ENCODE measurements around the gene PODN.

The PODN gene

GRCh38 chr1:53094533-53094919 is 32.5 kb downstream of the PODN start:
- Histone ChIP-seq H3K79me2 (no peaks in the 10 kb centered on the region), H3K36me3 (ENCODE audit: control insufficient read depth, insufficient read depth, low read length) (no peaks in the 10 kb centered on the region), H2AFZ (no peak overlapping the region), H3K27ac (no peak overlapping the region), H3K4me2 (ENCODE audit: low read length) (no peak overlapping the region), H3K9me3 (ENCODE audit: control insufficient read depth, low read length) (no peaks in the 10 kb centered on the region), H3K4me1 (no peaks in the 10 kb centered on the region), H3K4me3 (ENCODE audit: low read depth, low read length) (no peak overlapping the region), H3K9ac (no peak overlapping the region), H3K27me3 (ENCODE audit: control insufficient read depth, insufficient read depth, low read length) (no peaks in the 10 kb centered on the region)
- TF ChIP-seq CTCF (IDR thresholded peaks at IDR 0.05) = no peak

- Histone ChIP-seq H3K9me3 (ENCODE audit: control insufficient read depth, low read length) (no peaks in the 10 kb centered on the region), H3K9ac (no peak overlapping the region)
- no peak for TF ChIP-seq CTCF (IDR thresholded peaks at IDR 0.05)
These were observed 42.4 kb downstream of the PODN start for GRCh38 chr1:53104289-53104913.

GRCh38 chr1:53107090-53107489 is 45.1 kb downstream of the PODN start:
- H3K27me3 ChIP-seq (ENCODE audit: control insufficient read depth, insufficient read depth, low read length) = no peaks in the 10 kb centered on the region
- no peak for TF ChIP-seq CTCF (IDR thresholded peaks at IDR 0.05)
- no peaks in the 10 kb centered on the region for H3K9me3 ChIP-seq (ENCODE audit: control insufficient read depth, low read length)
- no peaks in the 10 kb centered on the region for H3K36me3 ChIP-seq (ENCODE audit: control insufficient read depth, insufficient read depth, low read length)
- no peaks in the 10 kb centered on the region for H3K4me1 ChIP-seq
- H2AFZ ChIP-seq = no peak overlapping the region
- no peak overlapping the region for H3K4me2 ChIP-seq (ENCODE audit: low read length)
- H3K79me2 ChIP-seq = no peaks in the 10 kb centered on the region
- H3K27ac ChIP-seq = no peak overlapping the region
- H3K9ac ChIP-seq = no peak overlapping the region
- no peak overlapping the region for H3K4me3 ChIP-seq (ENCODE audit: low read depth, low read length)

More at GRCh38 chr1:53104289-53104913, 42.4 kb downstream of the PODN start:
- Histone ChIP-seq H3K79me2 (no peaks in the 10 kb centered on the region), H3K27ac (no peak overlapping the region), H3K36me3 (ENCODE audit: control insufficient read depth, insufficient read depth, low read length) (no peaks in the 10 kb centered on the region), H3K4me2 (ENCODE audit: low read length) (no peak overlapping the region), H3K27me3 (ENCODE audit: control insufficient read depth, insufficient read depth, low read length) (no peaks in the 10 kb centered on the region), H3K4me3 (ENCODE audit: low read depth, low read length) (no peak overlapping the region), H3K4me1 (no peaks in the 10 kb centered on the region), H2AFZ (no peak overlapping the region)

- no peaks in the 10 kb centered on the region for H3K27me3 ChIP-seq (ENCODE audit: control insufficient read depth, insufficient read depth, low read length)
- no peaks in the 10 kb centered on the region for H3K4me1 ChIP-seq
- no peak overlapping the region for H3K4me2 ChIP-seq (ENCODE audit: low read length)
- H3K36me3 ChIP-seq (ENCODE audit: control insufficient read depth, insufficient read depth, low read length) = no peaks in the 10 kb centered on the region
- no peak overlapping the region for H3K4me3 ChIP-seq (ENCODE audit: low read depth, low read length)
- TF ChIP-seq CTCF (IDR thresholded peaks at IDR 0.05) = no peak
- no peaks in the 10 kb centered on the region for H3K79me2 ChIP-seq
- no peak overlapping the region for H3K9ac ChIP-seq
- no peaks in the 10 kb centered on the region for H3K9me3 ChIP-seq (ENCODE audit: control insufficient read depth, low read length)
- no peak overlapping the region for H3K27ac ChIP-seq
- no peak overlapping the region for H2AFZ ChIP-seq
These were observed 45.7 kb downstream of the PODN start for GRCh38 chr1:53107570-53108322.

Measured in parathyroid adenoma (tissue), 2 donors.